Lung (tissue), 12 donors: Measurements from ENCODE around the gene DISC1. TPM values are rescaled to one million over a fixed set of nuclear protein-coding genes. Genes with fewer than 3 reads are reported as not detected.

Experiments
- ATAC-seq: fragments of 200-7000 bp; cut with Tn5 transposase; one replicate; pipeline ENCODE4 v1.9.1; 2020; ENCODE audit warnings: moderate number of reproducible peaks; ENCODE audit not compliant: insufficient read depth, low FRiP score
- DNase-seq, 3 donors: peaks; one replicate each; pipeline ENCODE4 v3.0.0-alpha.2; 2013 to 2017
- H3K27ac ChIP-seq, 2 donors: one replicate each; pipeline ENCODE4 v1.5.1; 2013; ENCODE audit warnings: mild to moderate bottlenecking in 2 of 2, moderate library complexity in 2 of 2, control low read depth in 1 of 2, inconsistent platforms in 1 of 2, low read depth in 1 of 2, low read length in 1 of 2
- H3K27me3 ChIP-seq, 3 donors: one replicate each; pipeline ENCODE4 v1.5.1; 2013; ENCODE audit warnings: low read length in 2 of 3; ENCODE audit not compliant: control insufficient read depth in 3 of 3, insufficient read depth in 3 of 3
- H3K36me3 ChIP-seq, 4 donors: one replicate each; pipeline ENCODE4 v1.5.1; 2013; ENCODE audit warnings: low read length in 4 of 4, mild to moderate bottlenecking in 1 of 4, moderate library complexity in 1 of 4; ENCODE audit not compliant: control insufficient read depth in 4 of 4, insufficient read depth in 4 of 4
- H3K4me1 ChIP-seq, 5 donors: one replicate each; pipeline ENCODE4 v1.5.1; 2013; ENCODE audit warnings: low read length in 5 of 5, mild to moderate bottlenecking in 2 of 5, moderate library complexity in 1 of 5; ENCODE audit not compliant: control insufficient read depth in 5 of 5, insufficient read depth in 5 of 5
- H3K4me3 ChIP-seq: one replicate; pipeline ENCODE4 v1.5.1; 2013; ENCODE audit warnings: mild to moderate bottlenecking, control low read depth, moderate library complexity
- H3K9ac ChIP-seq, 2 donors: one replicate each; pipeline ENCODE4 v1.5.1; 2013; ENCODE audit warnings: low read length in 2 of 2, control low read depth in 1 of 2; ENCODE audit not compliant: insufficient read depth in 1 of 2
- H3K9me3 ChIP-seq, 4 donors: one replicate each; pipeline ENCODE4 v1.5.1; 2013; ENCODE audit warnings: low read length in 3 of 4, mild to moderate bottlenecking in 1 of 4, moderate library complexity in 1 of 4; ENCODE audit not compliant: control insufficient read depth in 4 of 4, insufficient read depth in 3 of 4
- CTCF ChIP-seq: IDR thresholded peaks from 2 replicates; pipeline ENCODE4 v1.5.1; 2012; ENCODE audit warnings: mild to moderate bottlenecking; ENCODE audit errors: control extremely low read depth, extremely low read depth
- WGBS, 2 donors: extraction: QIAGEN DNeasy Blood & Tissue Kit; methylation state at CpG; one replicate each; pipeline ENCODE4 v1.1.7; 2013; 5-methylcytosine and 5-hydroxymethylcytosine counted together
- polyA plus RNA-seq, 2 donors: library from polyadenylated mRNA; stranded (reverse); fragments of 200-250 nt; gene quantifications; one replicate each; pipeline ENCODE4 v1.2.1, GENCODE V29; 2013
- total RNA-seq, 2 donors: library from RNA; depleted of rRNA in 1 of 2; stranded (reverse); fragments of >200 nt in 1 of 2; gene quantifications; one replicate each; pipeline ENCODE4 v1.2.1, GENCODE V29; 2014 to 2021
- donor health status: control.
- donor health status: control.
- donor health status: Bipolar disorder and iron deficiency.
- donor health status: healthy.
- donor health status: DM: yes; HTN: yes; CAD: no.

The DISC1 gene
- total and polyA plus RNA-seq, 4 donors = 0.98 to 32.9 (median 6.1) TPM

- Histone ChIP-seq H3K27ac (no peak overlapping the region), H3K27me3 (no peaks in the 10 kb centered on the region), H3K9me3 (no peaks in the 10 kb centered on the region), H3K4me3 (no peak overlapping the region), H3K4me1 (peaks cover 0 to 20% (median 2%) of the 10 kb centered on the region in 5 donors), H3K36me3 (peaks cover 0 to 3% (median 0%) of the 10 kb centered on the region in 4 donors), H3K9ac (no peak overlapping the region)
- 93% methylated on average over 4 of the region's 4 CpGs for WGBS, 2 donors
- TF ChIP-seq CTCF = no peak
- ATAC-seq = no peak
- DNase-seq = no peak
These were observed 349.6 kb downstream of the DISC1 start for GRCh38 chr1:231976231-231976630.

GRCh38 chr1:231981675-231982074, 355.1 kb downstream of the DISC1 start:
- WGBS, 2 donors = 70 to 91% methylated on average over 4 of the region's 4 CpGs
- no peak for ATAC-seq

GRCh38 chr1:231982871-231983587, 356.4 kb downstream of the DISC1 start:
- H3K9me3 ChIP-seq = no peaks in the 10 kb centered on the region
- no peak overlapping the region for H3K27ac ChIP-seq
- no peaks in the 10 kb centered on the region for H3K27me3 ChIP-seq
- TF ChIP-seq CTCF = no peak
- 78 to 91% methylated on average over 4 to 5 of the region's 5 CpGs for WGBS, 2 donors
- DNase-seq (no peak), ATAC-seq (no peak)
- no peaks in the 10 kb centered on the region for H3K36me3 ChIP-seq
- H3K4me1 ChIP-seq = peaks cover 0 to 16% (median 0%) of the 10 kb centered on the region in 5 donors
- no peak overlapping the region for H3K4me3 ChIP-seq
- no peak overlapping the region for H3K9ac ChIP-seq

More at GRCh38 chr1:231981675-231982074, 355.1 kb downstream of the DISC1 start:
- no peak for DNase-seq
- Histone ChIP-seq H3K9me3 (no peaks in the 10 kb centered on the region), H3K27me3 (no peaks in the 10 kb centered on the region), H3K9ac (no peak overlapping the region), H3K27ac (no peak overlapping the region), H3K4me3 (no peak overlapping the region), H3K4me1 (peaks cover 0 to 9% (median 0%) of the 10 kb centered on the region in 5 donors), H3K36me3 (peaks cover 0 to 2% (median 0%) of the 10 kb centered on the region in 4 donors)
- TF ChIP-seq CTCF = no peak
